Measurements from ENCODE around the gene FAM168B. TPM values are rescaled to one million over a fixed set of nuclear protein-coding genes. Genes with fewer than 3 reads are reported as not detected.
A peak's percentile ranks its signal among the peaks of the same experiment; 100 is the strongest.

The FAM168B gene
- total and polyA plus RNA-seq, 3 experiments from 2014 or later: 40.4 to 97.6 (median 93.1) TPM

DNA sequence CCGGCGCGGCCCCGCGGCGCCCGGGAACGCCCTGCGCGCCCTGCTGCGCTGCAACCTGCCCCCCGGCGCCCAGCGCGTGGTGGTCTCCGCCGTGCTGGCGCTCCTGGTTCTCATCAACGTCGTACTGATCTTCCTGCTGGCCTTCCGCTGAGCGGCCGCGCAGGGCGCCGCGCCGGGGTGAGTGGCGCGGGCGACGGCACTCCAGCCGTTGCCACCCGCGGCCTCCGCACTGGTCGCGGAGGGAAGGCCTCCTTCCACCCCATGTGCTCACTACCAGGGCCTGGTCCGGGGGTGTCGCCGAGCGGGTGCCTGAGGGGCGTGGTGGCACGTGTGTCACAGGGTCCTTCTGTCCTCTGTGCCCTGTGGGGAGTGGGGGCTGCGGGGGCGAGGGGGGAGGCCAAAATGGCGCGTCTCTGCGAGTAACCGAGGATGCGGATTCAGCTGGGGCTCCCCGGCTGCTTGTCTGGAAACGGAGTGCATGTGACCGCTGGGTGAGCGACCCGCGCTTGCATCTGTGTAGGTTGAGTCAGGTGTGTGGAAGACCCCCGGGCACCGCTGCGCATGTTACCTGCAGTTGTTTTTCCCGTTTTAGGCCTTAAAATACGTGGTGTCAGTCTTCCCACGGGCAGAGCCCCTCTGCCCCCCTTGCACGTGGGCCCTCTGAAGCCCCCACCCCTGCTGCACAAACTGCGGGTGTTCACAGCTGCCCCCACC lies 58.0 kb downstream of the FAM168B start:
- ChIA-PET CTCF (no interaction called here), POLR2A (no interaction called here)
- no peaks in the 10 kb centered on the region for H3K9me3 Mint-ChIP-seq
- Histone ChIP-seq H3K4me3 (ENCODE audit: low read length) (no peak overlapping the region), H3K27ac (ENCODE audit: low read depth, low read length) (no peak overlapping the region), H3K27me3 (ENCODE audit: insufficient read depth, low read length, poor library complexity, severe bottlenecking) (peaks cover 4% of the 10 kb centered on the region), H3K4me1 (ENCODE audit: insufficient read depth, low read length) (peaks cover 21% of the 10 kb centered on the region), H3K9me3 (ENCODE audit: low read length) (no peaks in the 10 kb centered on the region), H3K36me3 (ENCODE audit: insufficient read depth, low read length) (no peaks in the 10 kb centered on the region)
- no peak for DNase-seq
- peaks cover 14 to 31% (median 19%) of the 10 kb centered on the region in 3 donors for H3K4me1 Mint-ChIP-seq
- H3K36me3 Mint-ChIP-seq: no peaks in the 10 kb centered on the region
- peak overlapping the region in 5 of 7 donors; percentile 32 to 74 (median 54) for H3K4me3 Mint-ChIP-seq
- H3K27ac Mint-ChIP-seq: no peak overlapping the region
- H3K27me3 Mint-ChIP-seq: peaks cover 6 to 16% of the 10 kb centered on the region in 2 donors

GRCh38 chr2:131034122-131035051 lies 58.9 kb downstream of the FAM168B start:
- H3K36me3 Mint-ChIP-seq: no peaks in the 10 kb centered on the region
- H3K27me3 Mint-ChIP-seq: peaks cover 6 to 20% of the 10 kb centered on the region in 2 donors
- DNase-seq: peak in 1 of 5 donors; percentile 45
- H3K27ac Mint-ChIP-seq: peak overlapping the region in 1 of 8 donors; percentile 33
- no peaks in the 10 kb centered on the region for H3K9me3 Mint-ChIP-seq
- Histone ChIP-seq H3K4me3 (ENCODE audit: low read length) (peak overlapping the region; percentile 32), H3K27me3 (ENCODE audit: insufficient read depth, low read length, poor library complexity, severe bottlenecking) (peaks cover 4% of the 10 kb centered on the region), H3K4me1 (ENCODE audit: insufficient read depth, low read length) (peaks cover 14% of the 10 kb centered on the region), H3K9me3 (ENCODE audit: low read length) (no peaks in the 10 kb centered on the region), H3K36me3 (ENCODE audit: insufficient read depth, low read length) (no peaks in the 10 kb centered on the region), H3K27ac (ENCODE audit: low read depth, low read length) (no peak overlapping the region)
- peaks cover 13 to 24% (median 19%) of the 10 kb centered on the region in 3 donors for H3K4me1 Mint-ChIP-seq
- ChIA-PET CTCF (no interaction called here), POLR2A (no interaction called here)
- peak overlapping the region; percentile 35 to 82 (median 64) for H3K4me3 Mint-ChIP-seq

- ChIA-PET CTCF (no interaction called here), POLR2A (no interaction called here)
These were observed 59.5 kb downstream of the FAM168B start for GRCh38 chr2:131033786-131034121.

DNA sequence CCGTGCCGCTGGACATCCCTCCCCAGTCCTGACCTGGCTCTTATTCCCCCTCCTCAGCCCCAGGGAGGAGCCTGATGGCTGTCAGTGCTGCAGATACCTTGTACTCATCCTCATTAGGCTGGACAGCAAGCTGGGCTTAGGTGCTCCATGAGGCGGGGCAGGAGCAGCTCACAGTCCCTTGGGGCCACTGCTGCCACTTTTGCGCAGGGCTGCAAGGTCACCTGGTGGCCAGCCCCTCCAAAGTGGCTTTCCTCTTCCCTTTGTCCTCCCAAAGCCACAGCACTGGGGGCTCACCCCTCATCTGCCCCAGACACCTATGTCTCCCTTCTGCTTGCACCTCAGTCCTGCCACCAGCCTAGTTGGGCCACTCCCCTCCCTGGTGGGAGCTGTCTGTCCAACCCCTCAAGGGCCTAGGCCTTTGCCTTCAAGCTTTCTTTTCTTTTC lies 60.8 kb downstream of the FAM168B start:
- Mint-ChIP-seq H3K4me1 (peaks cover 8 to 12% (median 10%) of the 10 kb centered on the region in 3 donors), H3K36me3 (no peaks in the 10 kb centered on the region), H3K4me3 (no peak overlapping the region), H3K27ac (no peak overlapping the region), H3K27me3 (peaks cover 12 to 33% of the 10 kb centered on the region in 2 donors), H3K9me3 (peaks cover 0 to 3% (median 0%) of the 10 kb centered on the region in 5 donors)
- ChIA-PET CTCF (interaction anchor here (1.2 kb wide), 1 partner anchor 9 kb away, joined by 3 read pairs; no protein-coding TSS in a partner anchor), POLR2A (no interaction called here)
- Histone ChIP-seq H3K4me1 (ENCODE audit: insufficient read depth, low read length) (peaks cover 10% of the 10 kb centered on the region), H3K36me3 (ENCODE audit: insufficient read depth, low read length) (no peaks in the 10 kb centered on the region), H3K27me3 (ENCODE audit: insufficient read depth, low read length, poor library complexity, severe bottlenecking) (peaks cover 11% of the 10 kb centered on the region), H3K9me3 (ENCODE audit: low read length) (no peaks in the 10 kb centered on the region), H3K27ac (ENCODE audit: low read depth, low read length) (no peak overlapping the region), H3K4me3 (ENCODE audit: low read length) (no peak overlapping the region)
- DNase-seq: no peak

More at GRCh38 chr2:131033786-131034121, 59.5 kb downstream of the FAM168B start:
- Histone ChIP-seq H3K36me3 (ENCODE audit: insufficient read depth, low read length) (no peaks in the 10 kb centered on the region), H3K4me1 (ENCODE audit: insufficient read depth, low read length) (peaks cover 10% of the 10 kb centered on the region), H3K4me3 (ENCODE audit: low read length) (no peak overlapping the region), H3K9me3 (ENCODE audit: low read length) (no peaks in the 10 kb centered on the region), H3K27me3 (ENCODE audit: insufficient read depth, low read length, poor library complexity, severe bottlenecking) (peaks cover 4% of the 10 kb centered on the region), H3K27ac (ENCODE audit: low read depth, low read length) (no peak overlapping the region)
- peaks cover 6 to 20% of the 10 kb centered on the region in 2 donors for H3K27me3 Mint-ChIP-seq
- peak overlapping the region; percentile 35 to 82 (median 64) for H3K4me3 Mint-ChIP-seq
- peak overlapping the region in 1 of 8 donors; percentile 33 for H3K27ac Mint-ChIP-seq
- H3K36me3 Mint-ChIP-seq: no peaks in the 10 kb centered on the region
- DNase-seq: no peak
- peaks cover 13 to 19% (median 14%) of the 10 kb centered on the region in 3 donors for H3K4me1 Mint-ChIP-seq
- no peaks in the 10 kb centered on the region for H3K9me3 Mint-ChIP-seq

DNA sequence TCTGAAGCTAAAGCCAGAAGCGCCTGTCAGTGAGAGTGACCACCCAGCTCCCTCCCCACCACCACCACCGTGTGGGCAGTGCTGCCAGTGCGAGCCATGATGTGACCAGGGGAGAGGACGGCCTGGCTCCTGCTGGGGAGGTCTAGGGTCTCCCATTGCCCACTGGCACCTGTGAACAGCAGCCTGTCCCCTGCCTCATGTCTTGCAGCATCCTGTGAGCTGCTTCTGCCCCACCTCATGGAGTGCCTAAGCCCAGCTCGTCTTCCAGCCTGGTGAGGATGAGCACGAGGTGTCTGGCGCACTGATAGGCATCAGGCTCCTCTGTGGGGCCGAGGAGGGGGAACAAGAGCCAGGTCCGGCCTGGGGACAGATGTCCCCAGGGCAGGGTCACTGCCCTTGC lies 61.4 kb downstream of the FAM168B start:
- Mint-ChIP-seq H3K36me3 (no peaks in the 10 kb centered on the region), H3K4me3 (no peak overlapping the region), H3K4me1 (peaks cover 8 to 11% (median 10%) of the 10 kb centered on the region in 3 donors), H3K9me3 (peaks cover 0 to 8% (median 2%) of the 10 kb centered on the region in 5 donors), H3K27ac (peak overlapping the region in 1 of 8 donors; percentile 50), H3K27me3 (peaks cover 13 to 38% of the 10 kb centered on the region in 2 donors)
- ChIA-PET CTCF (no interaction called here), POLR2A (no interaction called here)
- Histone ChIP-seq H3K36me3 (ENCODE audit: insufficient read depth, low read length) (no peaks in the 10 kb centered on the region), H3K9me3 (ENCODE audit: low read length) (no peaks in the 10 kb centered on the region), H3K27me3 (ENCODE audit: insufficient read depth, low read length, poor library complexity, severe bottlenecking) (peaks cover 11% of the 10 kb centered on the region), H3K4me1 (ENCODE audit: insufficient read depth, low read length) (peaks cover 10% of the 10 kb centered on the region), H3K27ac (ENCODE audit: low read depth, low read length) (no peak overlapping the region), H3K4me3 (ENCODE audit: low read length) (no peak overlapping the region)
- no peak for DNase-seq

DNA sequence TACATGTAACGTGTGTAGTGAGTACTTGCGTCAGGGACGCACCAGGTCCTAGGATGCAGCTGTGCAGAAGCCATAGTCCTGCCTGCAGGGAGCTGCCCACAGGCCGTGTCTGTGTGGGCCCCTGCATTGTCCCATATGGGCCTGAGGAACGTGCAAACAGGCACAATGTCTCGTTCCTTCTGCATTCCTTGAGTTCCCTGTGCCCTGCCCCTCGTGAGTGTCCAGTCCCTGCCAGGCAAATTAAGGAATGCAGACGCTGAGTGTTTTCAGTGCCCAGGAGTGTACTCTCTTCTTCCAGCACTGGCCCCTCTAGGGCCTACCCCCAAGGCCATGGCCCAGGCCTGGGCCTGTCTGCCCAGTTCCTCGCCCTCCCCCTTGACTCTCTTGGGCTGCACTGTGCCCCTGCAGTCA lies 61.8 kb downstream of the FAM168B start:
- H3K27me3 ChIP-seq (ENCODE audit: insufficient read depth, low read length, poor library complexity, severe bottlenecking): peaks cover 11% of the 10 kb centered on the region
- Mint-ChIP-seq H3K4me1 (peaks cover 8 to 11% (median 10%) of the 10 kb centered on the region in 3 donors), H3K9me3 (peaks cover 0 to 9% (median 2%) of the 10 kb centered on the region in 5 donors), H3K4me3 (no peak overlapping the region), H3K27me3 (peaks cover 13 to 42% of the 10 kb centered on the region in 2 donors), H3K27ac (peak overlapping the region in 1 of 8 donors; percentile 50), H3K36me3 (no peaks in the 10 kb centered on the region)
- ChIA-PET CTCF (no interaction called here), POLR2A (no interaction called here)
- H3K4me3 ChIP-seq (ENCODE audit: low read length): no peak overlapping the region
- H3K36me3 ChIP-seq (ENCODE audit: insufficient read depth, low read length): no peaks in the 10 kb centered on the region
- no peak overlapping the region for H3K27ac ChIP-seq (ENCODE audit: low read depth, low read length)
- H3K4me1 ChIP-seq (ENCODE audit: insufficient read depth, low read length): peaks cover 10% of the 10 kb centered on the region
- no peak for DNase-seq
- no peaks in the 10 kb centered on the region for H3K9me3 ChIP-seq (ENCODE audit: low read length)

GRCh38 chr2:131030478-131030971 lies 62.7 kb downstream of the FAM168B start:
- Histone ChIP-seq H3K4me1 (ENCODE audit: insufficient read depth, low read length) (peaks cover 10% of the 10 kb centered on the region), H3K36me3 (ENCODE audit: insufficient read depth, low read length) (no peaks in the 10 kb centered on the region), H3K9me3 (ENCODE audit: low read length) (no peaks in the 10 kb centered on the region), H3K27me3 (ENCODE audit: insufficient read depth, low read length, poor library complexity, severe bottlenecking) (peaks cover 11% of the 10 kb centered on the region), H3K27ac (ENCODE audit: low read depth, low read length) (no peak overlapping the region), H3K4me3 (ENCODE audit: low read length) (no peak overlapping the region)
- Mint-ChIP-seq H3K27me3 (peaks cover 15 to 51% of the 10 kb centered on the region in 2 donors), H3K27ac (no peak overlapping the region), H3K9me3 (peaks cover 0 to 9% (median 2%) of the 10 kb centered on the region in 5 donors), H3K4me3 (no peak overlapping the region), H3K36me3 (no peaks in the 10 kb centered on the region), H3K4me1 (peaks cover 8 to 11% (median 10%) of the 10 kb centered on the region in 3 donors)
- no peak for DNase-seq
- CTCF ChIA-PET: no interaction called here
- POLR2A ChIA-PET: no interaction called here

Data from CD8-positive, alpha-beta memory T cell (primary cell).